ENCODE results near the gene TERB1. TPM values are rescaled to one million over a fixed set of nuclear protein-coding genes. Genes with fewer than 3 reads are reported as not detected.

TERB1 gene
- total and polyA plus RNA-seq, 2 donors (not counting 3 experiments of a cell fraction or from before 2014, with no cell fraction given) = not detected

DNA sequence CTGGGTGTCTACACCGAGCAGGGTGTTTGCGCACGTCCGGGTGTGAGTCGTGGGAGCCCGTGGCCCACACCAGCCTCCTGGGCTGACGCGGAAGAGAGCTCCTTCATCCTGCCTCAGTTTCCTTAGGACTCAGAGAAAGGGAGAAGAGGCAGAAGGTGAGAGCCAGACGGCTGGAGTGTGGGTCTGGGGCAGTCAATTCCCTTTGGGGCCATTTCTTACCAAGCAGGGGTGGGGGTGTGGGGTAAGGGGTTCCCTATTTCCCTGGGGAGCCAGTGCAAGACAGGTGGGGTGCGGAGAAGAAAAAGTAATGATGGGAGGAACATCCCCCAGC, 43.7 kb upstream of the TERB1 start:
- no peaks in the 10 kb centered on the region for H3K79me2 ChIP-seq (ENCODE audit: control insufficient read depth, insufficient read depth, low read length)
- BruUV-seq (replicated peaks) = no TSS peak
- intact Hi-C loops (cut with micrococcal nuclease) = no loop called here
- POLR2A ChIA-PET = no interaction called here
- no peak overlapping the region for H3K27ac ChIP-seq (ENCODE audit: insufficient read depth, low read depth, low read length)
- no peak for DNase-seq (ENCODE audit: low read depth, low spot score)
- no peaks in the 10 kb centered on the region for H4K20me1 ChIP-seq (replicated peaks; ENCODE audit: control insufficient read depth, extremely low read depth, insufficient read depth, low read length)
- H3K9ac ChIP-seq (replicated peaks; ENCODE audit: extremely low read depth, insufficient read depth, low read length) = no peak overlapping the region
- peaks cover 46 to 50% of the 10 kb centered on the region in 2 experiments for H3K27me3 ChIP-seq (ENCODE audit: control insufficient read depth in 2 of 2, insufficient read depth in 2 of 2, low read length in 2 of 2)
- H3K4me1 ChIP-seq (ENCODE audit: control insufficient read depth, extremely low read depth, insufficient read depth, low read length) = peaks cover 2% of the 10 kb centered on the region
- TF ChIP-seq MYC (IDR thresholded peaks at IDR 0.05; ENCODE audit: low read depth, low read length) = no peak
- TF ChIP-seq POLR2AphosphoS5 (IDR thresholded peaks at IDR 0.05; ENCODE audit: insufficient read depth, low read depth, low read length) = no peak
- no peak for TF ChIP-seq POLR2A (IDR thresholded peaks at IDR 0.05; ENCODE audit: low read depth, low read length)
- no peaks in the 10 kb centered on the region for H3K9me3 ChIP-seq (replicated peaks; ENCODE audit: control insufficient read depth, insufficient read depth, low read length)
- no peak overlapping the region for H2AFZ ChIP-seq (ENCODE audit: low read depth, low read length)
- H3K4me3 ChIP-seq (replicated peaks in 1 of 3; ENCODE audit: insufficient read depth in 1 of 3, low read depth in 1 of 3, low read length in 3 of 3) = no peak overlapping the region
- no peak overlapping the region for H3K4me2 ChIP-seq (ENCODE audit: insufficient read depth, low read length)
- no peaks in the 10 kb centered on the region for H3K9me1 ChIP-seq (replicated peaks; ENCODE audit: control insufficient read depth, extremely low read depth, insufficient read depth, low read length)
- H3K36me3 ChIP-seq (ENCODE audit: control insufficient read depth in 2 of 2, extremely low read depth in 1 of 2, insufficient read depth in 2 of 2, low read length in 2 of 2) = no peaks in the 10 kb centered on the region
- dilution Hi-C loops (cut with MboI; ENCODE audit: extremely low pct_ligation_motif_present, low sequenced_read_pairs) = no loop called here
- FAIRE-seq = no peak
- CTCF ChIA-PET = interaction anchor here (2.1 to 3.6 kb wide), 3 partner anchors 14 to 28 kb away, joined by 4 to 18 read pairs (median 12); partner anchors contain the start of gene NAE1

GRCh38 chr16:66844342-66845079, 43.1 kb upstream of the TERB1 start, which contains the start of gene CA7:
TSS of gene CA7 (plus strand) at chr16:66844414. CDS start at chr16:66844488, 74 bp downstream.
- Histone ChIP-seq H3K4me2 (ENCODE audit: insufficient read depth, low read length) (no peak within 1 kb of the TSS), H3K27ac (ENCODE audit: insufficient read depth, low read depth, low read length) (no peak within 1 kb of the TSS), H3K36me3 (ENCODE audit: control insufficient read depth in 2 of 2, extremely low read depth in 1 of 2, insufficient read depth in 2 of 2, low read length in 2 of 2) (no peaks in the 10 kb centered on the region), H3K79me2 (ENCODE audit: control insufficient read depth, insufficient read depth, low read length) (no peaks in the 10 kb centered on the region), H3K4me3 (replicated peaks in 1 of 3; ENCODE audit: insufficient read depth in 1 of 3, low read depth in 1 of 3, low read length in 3 of 3) (peak within 1 kb of the TSS in 1 of 3 experiments; percentile 1), H3K9me3 (replicated peaks; ENCODE audit: control insufficient read depth, insufficient read depth, low read length) (no peaks in the 10 kb centered on the region), H3K4me1 (ENCODE audit: control insufficient read depth, extremely low read depth, insufficient read depth, low read length) (peaks cover 2% of the 10 kb centered on the region), H3K9ac (replicated peaks; ENCODE audit: extremely low read depth, insufficient read depth, low read length) (no peak within 1 kb of the TSS), H4K20me1 (replicated peaks; ENCODE audit: control insufficient read depth, extremely low read depth, insufficient read depth, low read length) (no peaks in the 10 kb centered on the region), H3K9me1 (replicated peaks; ENCODE audit: control insufficient read depth, extremely low read depth, insufficient read depth, low read length) (no peaks in the 10 kb centered on the region), H3K27me3 (ENCODE audit: control insufficient read depth in 2 of 2, insufficient read depth in 2 of 2, low read length in 2 of 2) (peaks cover 46 to 50% of the 10 kb centered on the region in 2 experiments), H2AFZ (ENCODE audit: low read depth, low read length) (no peak within 1 kb of the TSS)
- POLR2A ChIA-PET = no interaction called here
- dilution Hi-C loops (cut with MboI; ENCODE audit: extremely low pct_ligation_motif_present, low sequenced_read_pairs) = no loop called here
- no TSS peak for BruUV-seq (replicated peaks)
- TF ChIP-seq EZH2 (IDR thresholded peaks at IDR 0.05; ENCODE audit: borderline replicate concordance, low read depth, low read length, severe bottlenecking) = peak; percentile 93
- no peak for TF ChIP-seq JUN (IDR thresholded peaks at IDR 0.05; ENCODE audit: borderline replicate concordance, insufficient read depth, insufficient read length, low read depth)
- CTCF ChIA-PET = interaction anchor here (0.6 to 3.6 kb wide), 4 partner anchors 14 to 179 kb away, joined by 3 to 36 read pairs (median 10); partner anchors contain the start of gene NAE1
- FAIRE-seq = no peak
- intact Hi-C loops (cut with micrococcal nuclease) = no loop called here
- no peak for DNase-seq (ENCODE audit: low read depth, low spot score)

Measured in endothelial cell of umbilical vein (primary cell).